OCI-LY1 (cell line): Measurements from ENCODE around the gene CDH13.

Source experiments
- CTCF ChIP-seq: fragments of 200-600 bp; sonication (generic), shearing (Covaris generic); IDR thresholded peaks from 2 replicates; pipeline ENCODE4 v1.5.1; 2017; ENCODE audit warnings: mild to moderate bottlenecking, antibody characterized with exemption, low read length, moderate library complexity, mixed read lengths
- EZH2 ChIP-seq: fragments of 200-600 bp; sonication (generic), shearing (Covaris generic); IDR thresholded peaks from 2 replicates; pipeline ENCODE4 v1.8.0; 2017; ENCODE audit warnings: borderline replicate concordance, mixed run types, mild to moderate bottlenecking, antibody characterized with exemption, low read length, moderate library complexity, mixed read lengths

- no peak for TF ChIP-seq EZH2
- no peak for TF ChIP-seq CTCF
Observed at GRCh38 chr16:83418565-83418964, 791.8 kb downstream of the CDH13 start.
